Pancreas (tissue), 10 donors: Measurements from ENCODE around the gene ERVK3-1. TPM values are rescaled to one million over a fixed set of nuclear protein-coding genes. Genes with fewer than 3 reads are reported as not detected.

Experiments
- ATAC-seq, 4 donors: fragments of 200-7000 bp; cut with Tn5 transposase; one replicate each; pipeline versions ENCODE4 v1.8.0 to v1.9.1; 2020; ENCODE audit warnings: mild to moderate bottlenecking in 4 of 4, moderate library complexity in 4 of 4
- DNase-seq, 6 donors: peaks; one replicate each; pipeline ENCODE4 v3.0.0-alpha.2; 2020
- FAIRE-seq: peaks from 2 replicates; lab custom pipeline; 2012; peaks lifted over from hg19 to GRCh38; lab: Jason Lieb, UNC
- H3K27ac ChIP-seq, 4 donors: fragments of 200-600 bp; sonication (generic); 1 replicate in 3 of 4; 2 replicates in 1 of 4; pipeline versions ENCODE4 v1.5.0 to v1.8.0; 2020
- H3K27me3 ChIP-seq, 4 donors: fragments of 200-600 bp; one replicate each; pipeline ENCODE4 v1.8.0; 2021
- H3K36me3 ChIP-seq, 3 donors: fragments of 200-600 bp; sonication (generic) in 1 of 3; one replicate each; pipeline versions ENCODE4 v1.5.0 to v1.8.0; 2020 to 2021
- H3K4me1 ChIP-seq, 3 donors: fragments of 200-600 bp; one replicate each; pipeline ENCODE4 v1.8.0; 2021
- H3K4me3 ChIP-seq, 4 donors: fragments of 200-600 bp; sonication (generic) in 2 of 4; one replicate each; pipeline versions ENCODE4 v1.5.0 to v1.8.0; 2020 to 2021
- H3K9me3 ChIP-seq, 4 donors: fragments of 200-600 bp; one replicate each; pipeline ENCODE4 v1.8.0; 2021
- CTCF ChIP-seq, 4 donors: fragments of 200-600 bp; sonication (generic) in 3 of 4; IDR thresholded peaks; one replicate each; pipeline versions ENCODE4 v1.5.0 to v1.8.0; 2021; ENCODE audit warnings: antibody characterized with exemption in 4 of 4
- WGBS, 2 donors: extraction: QIAGEN DNeasy Blood & Tissue Kit; methylation state at CpG; one replicate each; pipeline ENCODE4 v1.1.7; 2013; 5-methylcytosine and 5-hydroxymethylcytosine counted together
- intact Hi-C, 3 donors: fragments of 100-400 bp; cut with DNase I; formaldehyde crosslinking; loops; one replicate each; pipeline versions ENCODE4 v1.11.1 to v1.14.2; 2022
- polyA plus RNA-seq, 2 donors: library from polyadenylated mRNA; stranded (reverse); fragments of 200-250 nt; gene quantifications; one replicate each; pipeline ENCODE4 v1.2.3, GENCODE V29; 2013
- total RNA-seq, 6 donors: library from RNA; stranded (reverse); fragmentation: NEBNext Ultra II Directional in 4 of 6; extraction: Animal tissue kit (Norgen Biotek cat#: 25700) in 4 of 6; gene quantifications; one replicate each; pipeline versions ENCODE4 v1.2.1 to v1.2.4, GENCODE V29; 2021 to 2023
- donor health status: healthy with polysubstance abuse.
- donor health status: DM: no; HTN: no; CAD: no; lungs with moderate emphysema.
- donor health status: DM: no; HTN: no; CAD: no.
- donor health status: control.
- donor health status: control.
- donor health status: Bipolar disorder and iron deficiency.
- donor health status: DM: yes; HTN: yes; CAD: no.
- donor health status: DM: no; HTN: no; CAD: no.
- donor health status: DM: no; HTN: no; CAD: no.
- donor health status: DM: yes; HTN: yes; CAD: no.

ERVK3-1 gene
- total and polyA plus RNA-seq, 8 donors = 8.6 to 41.6 (median 15.6) TPM

DNA sequence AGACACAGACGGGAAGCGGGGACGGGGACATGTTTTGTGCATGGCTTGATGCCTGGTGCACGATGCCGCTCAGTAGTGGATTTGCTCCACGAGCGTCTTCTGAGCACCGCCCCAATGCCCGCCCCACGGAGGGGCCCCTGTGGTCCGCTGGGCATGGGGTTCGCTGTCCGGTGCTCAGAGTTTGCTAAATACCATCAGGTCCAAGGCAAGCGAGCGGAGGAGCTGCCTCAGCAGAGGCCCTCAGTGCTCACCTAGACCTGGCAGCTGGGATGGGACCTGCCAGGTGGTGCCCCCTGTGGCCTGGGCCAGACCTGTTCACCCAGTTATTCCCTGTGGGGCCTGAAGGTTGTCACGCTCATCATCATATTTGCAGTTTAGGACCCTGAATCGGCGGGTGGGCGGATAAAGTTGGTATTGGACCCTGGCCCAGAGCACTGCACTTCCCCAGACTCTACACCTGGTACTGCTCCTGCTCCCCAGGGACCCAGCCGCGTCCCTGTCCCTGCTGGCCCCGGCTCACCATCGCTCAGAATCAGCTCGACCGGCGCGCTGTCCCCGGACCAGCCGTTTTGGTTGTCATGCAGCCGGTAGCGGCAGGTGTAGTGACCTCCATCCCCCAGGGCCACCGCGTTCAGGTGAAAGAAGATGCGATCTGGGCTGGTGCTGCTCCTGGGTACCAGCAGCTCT lies 45.8 kb downstream of the ERVK3-1 start:
- FAIRE-seq (no peak), ATAC-seq (no peak), DNase-seq (no peak)
- no peak overlapping the region for H3K27ac ChIP-seq
- intact Hi-C loops = no loop called here
- 56 to 74% methylated on average over 34 of the region's 34 CpGs for WGBS, 2 donors
- no peak for TF ChIP-seq CTCF (IDR thresholded peaks at IDR 0.05)
- no peaks in the 10 kb centered on the region for H3K9me3 ChIP-seq
- H3K36me3 ChIP-seq = no peaks in the 10 kb centered on the region
- no peak overlapping the region for H3K4me3 ChIP-seq
- peaks cover 0 to 13% (median 2%) of the 10 kb centered on the region in 4 donors for H3K27me3 ChIP-seq
- H3K4me1 ChIP-seq = no peaks in the 10 kb centered on the region

DNA sequence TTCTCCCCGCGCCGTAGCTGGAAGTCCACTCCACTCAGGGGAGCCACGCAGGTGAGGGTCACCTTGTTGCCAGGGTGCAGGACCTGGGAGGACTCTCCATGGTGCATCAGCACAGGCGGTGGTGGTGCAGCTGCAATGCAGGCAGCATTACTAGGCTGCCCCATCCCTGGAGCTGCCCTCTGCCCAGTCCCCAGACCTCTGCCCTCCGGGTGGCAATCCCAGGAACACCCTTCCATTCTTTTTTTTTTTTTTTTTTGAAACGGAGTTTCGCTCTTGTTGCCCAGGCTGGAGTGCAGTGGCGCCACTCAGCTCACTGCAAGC lies 46.3 kb downstream of the ERVK3-1 start:
- WGBS, 2 donors = 71 to 82% methylated on average over 8 to 9 of the region's 9 CpGs
- Histone ChIP-seq H3K27ac (no peak overlapping the region), H3K36me3 (no peaks in the 10 kb centered on the region), H3K4me1 (no peaks in the 10 kb centered on the region), H3K4me3 (no peak overlapping the region), H3K27me3 (peaks cover 0 to 13% (median 2%) of the 10 kb centered on the region in 4 donors), H3K9me3 (no peaks in the 10 kb centered on the region)
- TF ChIP-seq CTCF (IDR thresholded peaks at IDR 0.05) = no peak
- ATAC-seq (no peak), DNase-seq (no peak), FAIRE-seq (no peak)
- intact Hi-C loops = no loop called here

DNA sequence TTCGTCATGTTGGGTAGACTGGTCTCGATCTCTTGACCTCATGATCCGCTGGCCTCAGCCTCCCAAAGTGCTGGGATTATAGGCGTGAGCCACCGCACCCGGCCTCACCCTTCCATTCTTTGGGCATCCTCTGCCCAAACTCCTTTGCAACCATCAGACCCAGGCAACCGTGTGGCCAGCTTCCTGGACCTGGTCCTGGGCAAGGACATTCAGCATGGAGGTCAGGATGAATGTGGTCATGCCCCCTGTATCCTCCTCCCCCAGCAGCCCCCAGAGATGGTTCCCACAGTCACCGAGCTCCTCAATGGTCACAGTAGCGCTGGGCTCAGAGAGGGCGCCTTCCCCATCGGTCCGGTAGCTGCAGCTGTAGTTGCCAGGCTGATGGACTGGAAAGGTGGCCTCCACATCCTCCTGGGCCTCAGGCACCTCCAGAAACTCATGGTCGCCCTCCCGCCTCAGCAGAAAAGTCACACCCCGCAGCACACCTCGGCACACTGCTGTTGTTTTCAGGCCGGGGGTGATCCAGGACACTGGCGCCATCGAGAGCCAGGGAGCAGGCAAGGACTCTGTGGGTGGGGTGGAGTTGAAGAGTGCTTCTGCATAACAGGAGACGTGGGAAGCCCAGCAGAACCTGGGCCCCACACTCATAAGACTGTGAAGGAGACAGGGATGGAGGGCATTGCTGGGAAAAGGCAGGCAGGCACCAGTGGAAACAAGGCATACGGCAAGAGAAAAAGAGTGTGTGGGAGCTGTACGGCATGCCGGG lies 47.0 kb downstream of the ERVK3-1 start:
- H3K4me1 ChIP-seq = no peaks in the 10 kb centered on the region
- no peaks in the 10 kb centered on the region for H3K36me3 ChIP-seq
- no peak for ATAC-seq
- FAIRE-seq = no peak
- no peak overlapping the region for H3K4me3 ChIP-seq
- no peak for TF ChIP-seq CTCF (IDR thresholded peaks at IDR 0.05)
- H3K27me3 ChIP-seq = peaks cover 0 to 13% (median 2%) of the 10 kb centered on the region in 4 donors
- intact Hi-C loops = no loop called here
- no peak overlapping the region for H3K27ac ChIP-seq
- DNase-seq = no peak
- WGBS, 2 donors = 71 to 88% methylated on average over 23 of the region's 23 CpGs
- H3K9me3 ChIP-seq = no peaks in the 10 kb centered on the region

DNA sequence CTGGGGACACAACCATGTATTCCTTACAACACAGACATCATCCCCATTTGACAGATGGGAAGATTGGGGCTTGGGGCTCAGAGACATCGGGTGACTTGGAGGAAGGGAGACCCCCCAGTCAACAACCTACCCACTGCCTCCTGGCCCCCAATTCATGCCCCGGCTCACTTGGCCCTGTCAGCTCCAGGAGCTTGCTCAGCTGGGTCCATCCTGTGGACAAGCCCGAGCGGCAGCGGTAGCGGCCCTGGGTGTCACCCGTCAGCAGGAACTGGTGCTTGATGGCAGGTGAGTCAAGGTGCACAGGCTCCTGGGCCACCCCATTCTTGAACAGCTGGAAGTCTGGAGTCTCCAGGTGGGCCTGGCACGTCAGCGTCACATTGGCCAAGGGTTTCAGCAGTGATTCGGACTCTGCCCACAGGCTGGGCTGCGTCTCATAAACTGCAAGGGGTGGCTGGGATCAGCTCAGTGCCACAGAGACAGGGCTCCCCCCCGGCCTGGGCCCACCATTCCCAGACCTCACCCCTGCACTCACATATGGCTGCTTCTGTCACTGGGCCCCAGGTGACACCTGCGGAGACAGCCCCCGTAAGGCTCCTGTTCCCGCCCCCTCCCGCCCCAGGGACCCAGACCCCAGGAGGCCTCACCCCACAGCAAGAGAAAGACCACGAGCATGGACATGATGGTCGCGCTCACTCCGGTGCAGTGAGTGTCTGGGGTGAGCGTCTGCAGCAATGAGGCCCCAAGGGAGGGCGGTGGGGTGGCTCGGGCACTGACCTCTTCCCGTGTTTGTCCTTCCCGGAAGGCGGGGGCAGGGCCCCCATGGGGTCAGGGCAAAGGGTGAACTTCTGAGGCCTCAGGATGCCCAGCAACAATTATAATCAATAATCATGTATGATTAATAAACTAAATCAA lies 47.8 kb downstream of the ERVK3-1 start, which contains the start of gene A1BG:
A1BG (minus strand) TSS at position 733 of the 912 bp plus-strand sequence; CDS start at position 678, 55 bp downstream.
- FAIRE-seq = no peak
- Histone ChIP-seq H3K27me3 (peaks cover 0 to 13% (median 2%) of the 10 kb centered on the region in 4 donors), H3K36me3 (no peaks in the 10 kb centered on the region), H3K4me3 (no peak within 1 kb of the TSS), H3K9me3 (no peaks in the 10 kb centered on the region), H3K4me1 (no peaks in the 10 kb centered on the region), H3K27ac (no peak within 1 kb of the TSS)
- no peak for TF ChIP-seq CTCF (IDR thresholded peaks at IDR 0.05)
- 61 to 66% methylated on average over 26 of the region's 26 CpGs for WGBS, 2 donors
- no peak for ATAC-seq
- intact Hi-C loops = no loop called here
- no peak for DNase-seq
